ENCODE results near the gene GPR37L1.

The GPR37L1 gene

DNA sequence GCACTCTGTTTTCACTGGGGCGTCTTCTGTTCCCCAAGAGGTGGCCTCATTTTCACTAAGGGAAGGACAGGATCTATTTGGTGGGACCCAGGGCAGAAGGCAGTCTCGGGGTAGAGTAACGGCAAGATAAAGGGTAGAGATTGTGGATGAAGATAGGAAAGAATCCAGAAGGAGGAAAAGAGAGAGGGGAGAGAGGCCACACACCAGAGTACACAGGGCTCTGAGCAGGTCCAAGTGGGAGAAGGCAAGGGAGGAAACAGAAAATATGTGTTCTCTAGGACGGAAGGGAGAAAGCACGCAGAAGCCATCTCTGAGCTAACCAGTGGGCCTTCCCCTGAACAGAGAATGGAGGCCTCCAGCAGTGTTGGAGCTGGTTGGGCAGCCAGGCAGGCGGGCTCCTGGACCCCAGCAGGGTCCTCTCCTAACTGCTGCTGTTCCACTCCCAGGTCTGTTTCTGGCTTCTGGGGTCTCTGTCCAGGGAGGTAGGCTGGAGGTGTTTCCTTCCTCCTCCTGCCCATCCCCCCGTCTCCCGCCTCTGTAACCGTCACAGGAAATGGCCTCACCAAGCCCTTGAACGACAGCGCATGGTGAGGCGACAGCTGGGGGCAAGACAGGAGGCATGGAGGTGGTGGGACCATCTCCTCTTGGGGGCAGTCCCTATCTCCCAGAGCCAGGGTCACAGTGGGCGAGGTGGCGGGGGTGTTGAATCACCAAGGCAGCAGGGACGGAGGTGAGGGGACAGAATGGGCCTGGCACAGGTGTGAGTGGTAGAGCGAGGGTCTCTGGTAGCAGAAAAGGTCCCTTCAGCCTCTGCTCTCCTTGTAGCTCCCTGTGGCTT lies 37.0 kb downstream of the GPR37L1 start:
- H3K4me3 ChIP-seq (ENCODE audit: low read depth in 1 of 2, low read length in 2 of 2) = peak overlapping the region; percentile 19 to 39
- H3K9me3 ChIP-seq (ENCODE audit: control insufficient read depth in 1 of 2, low read length in 2 of 2) = no peaks in the 10 kb centered on the region
- H3K27me3 ChIP-seq (ENCODE audit: low read depth, low read length) = no peaks in the 10 kb centered on the region
- H3K36me3 ChIP-seq (ENCODE audit: control insufficient read depth in 1 of 2, insufficient read depth in 2 of 2, low read length in 2 of 2) = no peaks in the 10 kb centered on the region
- H3K27ac ChIP-seq (ENCODE audit: low read length) = peak overlapping the region; percentile 63
- peaks cover 7% of the 10 kb centered on the region in 2 donors for H3K4me1 ChIP-seq (ENCODE audit: control insufficient read depth in 1 of 2, insufficient read depth in 2 of 2, low read length in 2 of 2)

- Histone ChIP-seq H3K27ac (ENCODE audit: low read length) (peak within 1 kb of the TSS; percentile 63), H3K4me3 (ENCODE audit: low read depth in 1 of 2, low read length in 2 of 2) (peak within 1 kb of the TSS; percentile 19 to 39), H3K27me3 (ENCODE audit: low read depth, low read length) (no peaks in the 10 kb centered on the region), H3K4me1 (ENCODE audit: control insufficient read depth in 1 of 2, insufficient read depth in 2 of 2, low read length in 2 of 2) (peaks cover 0 to 7% of the 10 kb centered on the region in 2 donors), H3K36me3 (ENCODE audit: control insufficient read depth in 1 of 2, insufficient read depth in 2 of 2, low read length in 2 of 2) (no peaks in the 10 kb centered on the region), H3K9me3 (ENCODE audit: control insufficient read depth in 1 of 2, low read length in 2 of 2) (no peaks in the 10 kb centered on the region)
Measured at GRCh38 chr1:202160377-202160940, 37.7 kb downstream of the GPR37L1 start, which contains the start of gene PTPN7. TSS of gene PTPN7 (minus strand) at chr1:202160602. CDS start at chr1:202159402, 1,200 bp downstream.

DNA sequence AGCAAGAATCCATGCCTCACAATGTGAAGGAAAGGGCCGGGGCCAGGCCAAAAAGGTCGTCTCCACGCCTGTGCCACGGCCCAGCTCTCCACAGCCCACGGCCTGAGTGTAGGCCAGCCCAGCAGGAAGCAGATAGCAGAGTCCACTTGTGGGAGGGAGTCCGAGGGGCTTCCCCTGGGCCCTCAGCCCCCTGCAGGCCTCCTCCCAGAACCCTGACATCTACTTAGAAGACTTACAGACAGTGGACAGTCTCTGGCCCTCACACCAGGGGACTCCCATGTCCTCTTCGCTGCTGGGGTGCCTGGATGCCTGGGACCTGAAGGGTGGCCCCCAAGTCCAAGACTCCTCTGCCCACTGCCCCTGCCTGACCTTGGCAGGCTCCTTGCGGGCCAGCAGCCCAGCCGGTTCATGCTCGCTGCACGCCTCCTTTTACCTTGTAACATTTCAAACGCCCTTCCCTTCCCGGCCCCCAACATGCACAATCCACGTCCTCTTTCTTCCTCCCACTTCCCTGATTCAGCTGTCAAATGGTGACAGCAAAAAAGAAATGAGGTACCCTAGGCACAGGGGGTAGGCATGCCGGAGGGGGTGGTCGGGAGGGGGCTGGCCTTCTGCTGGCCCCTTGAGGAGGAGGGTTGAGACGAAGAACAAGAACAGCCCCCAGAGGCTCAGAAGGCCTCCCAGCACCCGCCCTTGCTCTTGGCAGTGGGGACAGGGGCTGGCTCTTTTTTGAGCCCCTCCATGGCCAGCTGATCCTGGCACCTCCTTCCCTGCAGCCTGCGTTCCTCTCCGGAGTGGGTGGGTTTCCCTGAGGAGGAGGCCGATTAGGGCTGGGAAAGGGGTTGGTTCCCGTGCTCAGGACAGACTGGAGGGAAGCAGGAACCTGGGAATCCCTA lies 38.7 kb downstream of the GPR37L1 start:
- no peaks in the 10 kb centered on the region for H3K36me3 ChIP-seq (ENCODE audit: control insufficient read depth in 1 of 2, insufficient read depth in 2 of 2, low read length in 2 of 2)
- no peaks in the 10 kb centered on the region for H3K9me3 ChIP-seq (ENCODE audit: control insufficient read depth in 1 of 2, low read length in 2 of 2)
- H3K4me1 ChIP-seq (ENCODE audit: control insufficient read depth in 1 of 2, insufficient read depth in 2 of 2, low read length in 2 of 2) = peaks cover 0 to 7% of the 10 kb centered on the region in 2 donors
- peak overlapping the region in 1 of 2 donors; percentile 1 for H3K4me3 ChIP-seq (ENCODE audit: low read depth in 1 of 2, low read length in 2 of 2)
- H3K27ac ChIP-seq (ENCODE audit: low read length) = no peak overlapping the region
- H3K27me3 ChIP-seq (ENCODE audit: low read depth, low read length) = no peaks in the 10 kb centered on the region

DNA sequence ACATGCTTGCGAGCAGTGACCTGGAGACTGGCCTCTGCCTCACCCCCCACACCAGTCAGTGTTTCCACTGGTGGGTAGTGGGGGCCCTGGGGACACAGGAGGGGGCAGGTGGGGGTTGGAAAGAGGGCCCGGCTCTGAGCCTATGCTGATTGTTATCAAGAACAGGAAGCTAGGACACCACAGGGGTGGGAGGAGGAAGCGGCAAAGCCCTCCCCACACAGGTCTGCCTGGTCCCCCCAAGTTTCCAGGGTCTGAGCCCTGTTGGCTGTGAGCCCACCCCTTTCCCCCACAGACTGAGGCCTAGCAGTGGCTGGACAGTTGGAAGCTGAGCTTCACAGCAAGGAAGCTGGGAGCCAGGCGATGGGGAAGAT lies 39.3 kb downstream of the GPR37L1 start:
- Histone ChIP-seq H3K4me1 (ENCODE audit: control insufficient read depth in 1 of 2, insufficient read depth in 2 of 2, low read length in 2 of 2) (peaks cover 0 to 7% of the 10 kb centered on the region in 2 donors), H3K27ac (ENCODE audit: low read length) (no peak overlapping the region), H3K36me3 (ENCODE audit: control insufficient read depth in 1 of 2, insufficient read depth in 2 of 2, low read length in 2 of 2) (no peaks in the 10 kb centered on the region), H3K9me3 (ENCODE audit: control insufficient read depth in 1 of 2, low read length in 2 of 2) (no peaks in the 10 kb centered on the region), H3K27me3 (ENCODE audit: low read depth, low read length) (no peaks in the 10 kb centered on the region), H3K4me3 (ENCODE audit: low read depth in 1 of 2, low read length in 2 of 2) (no peak overlapping the region)

DNA sequence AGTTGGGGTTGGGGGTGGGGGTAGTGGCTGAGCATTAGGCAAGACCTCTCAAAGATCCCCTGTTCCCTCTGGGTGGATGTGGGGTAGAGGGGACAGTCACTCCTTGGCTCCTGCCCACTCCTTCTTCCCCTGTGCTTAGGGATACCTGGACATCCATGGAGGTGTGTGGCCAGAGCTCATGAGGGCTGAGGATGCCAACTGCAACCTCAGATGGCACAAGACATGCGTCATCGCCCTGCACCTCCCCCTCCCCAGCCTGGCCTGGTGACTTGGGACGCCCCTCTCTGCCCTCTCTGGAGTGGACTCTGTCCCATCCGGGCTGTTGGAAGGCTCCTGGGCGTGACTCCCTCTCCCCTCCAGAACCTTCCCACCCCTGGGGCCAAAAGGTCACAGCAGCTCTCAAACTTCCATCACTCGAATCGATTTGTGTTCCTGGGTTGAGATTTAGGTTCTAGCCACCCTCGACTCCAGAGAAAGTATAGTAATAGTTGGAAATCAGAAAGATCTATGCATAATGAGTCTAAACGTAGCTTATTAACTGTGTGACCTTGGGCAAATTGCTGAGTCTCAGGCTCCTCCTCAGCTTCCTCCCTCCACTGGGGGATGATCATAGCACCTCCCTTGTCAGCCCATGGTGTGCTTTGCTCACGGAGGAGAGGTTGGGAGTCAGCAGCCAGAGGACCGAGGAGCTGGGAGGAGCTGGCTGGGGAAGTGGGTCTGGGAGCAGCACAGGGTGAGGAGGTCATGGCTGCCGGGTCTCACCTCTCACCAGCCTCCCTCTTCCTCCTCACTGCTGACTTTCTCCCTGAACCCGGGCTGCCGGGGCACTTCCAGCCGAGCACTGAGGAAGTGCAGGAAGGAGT lies 39.9 kb downstream of the GPR37L1 start:
- Histone ChIP-seq H3K36me3 (ENCODE audit: control insufficient read depth in 1 of 2, insufficient read depth in 2 of 2, low read length in 2 of 2) (no peaks in the 10 kb centered on the region), H3K27me3 (ENCODE audit: low read depth, low read length) (no peaks in the 10 kb centered on the region), H3K4me3 (ENCODE audit: low read depth in 1 of 2, low read length in 2 of 2) (no peak overlapping the region), H3K9me3 (ENCODE audit: control insufficient read depth in 1 of 2, low read length in 2 of 2) (no peaks in the 10 kb centered on the region), H3K4me1 (ENCODE audit: control insufficient read depth in 1 of 2, insufficient read depth in 2 of 2, low read length in 2 of 2) (peaks cover under 1 to 7% of the 10 kb centered on the region in 2 donors), H3K27ac (ENCODE audit: low read length) (no peak overlapping the region)

GRCh38 chr1:202163281-202164270 lies 40.9 kb downstream of the GPR37L1 start:
- no peak overlapping the region for H3K27ac ChIP-seq (ENCODE audit: low read length)
- no peaks in the 10 kb centered on the region for H3K9me3 ChIP-seq (ENCODE audit: control insufficient read depth in 1 of 2, low read length in 2 of 2)
- H3K4me3 ChIP-seq (ENCODE audit: low read depth in 1 of 2, low read length in 2 of 2) = no peak overlapping the region
- peaks cover 7% of the 10 kb centered on the region in 2 donors for H3K4me1 ChIP-seq (ENCODE audit: control insufficient read depth in 1 of 2, insufficient read depth in 2 of 2, low read length in 2 of 2)
- no peaks in the 10 kb centered on the region for H3K27me3 ChIP-seq (ENCODE audit: low read depth, low read length)
- no peaks in the 10 kb centered on the region for H3K36me3 ChIP-seq (ENCODE audit: control insufficient read depth in 1 of 2, insufficient read depth in 2 of 2, low read length in 2 of 2)

DNA sequence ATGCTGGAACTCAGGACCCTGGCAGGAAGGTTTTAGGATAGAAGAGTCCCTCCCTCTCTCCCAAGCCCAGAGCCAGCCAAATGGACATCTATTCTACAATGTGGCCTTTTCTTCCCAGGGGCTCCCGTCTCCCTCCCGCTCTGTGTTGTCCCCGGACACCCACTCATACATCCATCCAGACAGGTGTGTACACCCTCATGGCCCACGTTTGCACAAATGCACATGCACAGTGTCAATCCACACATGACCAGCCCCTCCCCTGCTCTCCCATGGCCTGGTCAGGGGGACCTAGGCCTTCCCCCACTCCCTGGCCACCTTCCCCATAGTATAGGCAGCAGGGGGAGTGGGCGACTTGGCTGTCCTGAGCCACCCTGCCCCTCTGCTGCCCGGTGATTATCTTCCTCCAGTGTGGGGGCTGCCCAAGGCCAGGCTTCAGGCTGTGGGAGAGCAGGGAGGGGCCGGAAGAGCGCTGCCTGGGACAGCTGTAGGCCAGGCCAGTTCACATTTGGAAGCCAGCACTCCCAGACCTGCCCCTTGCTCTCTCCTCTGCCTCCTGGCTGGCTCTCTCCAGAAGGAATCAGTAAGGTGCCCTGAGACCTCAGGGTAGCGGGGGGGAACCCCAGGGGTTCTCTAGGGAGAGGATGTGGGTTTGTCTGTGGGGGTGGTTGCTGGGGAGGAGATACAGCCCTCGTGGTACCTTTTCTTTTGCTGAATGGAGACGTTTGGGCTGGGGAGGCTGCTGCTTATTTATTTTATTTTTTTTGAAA lies 41.7 kb downstream of the GPR37L1 start:
- Histone ChIP-seq H3K27ac (ENCODE audit: low read length) (no peak overlapping the region), H3K36me3 (ENCODE audit: control insufficient read depth in 1 of 2, insufficient read depth in 2 of 2, low read length in 2 of 2) (no peaks in the 10 kb centered on the region), H3K27me3 (ENCODE audit: low read depth, low read length) (no peaks in the 10 kb centered on the region), H3K4me3 (ENCODE audit: low read depth in 1 of 2, low read length in 2 of 2) (no peak overlapping the region), H3K4me1 (ENCODE audit: control insufficient read depth in 1 of 2, insufficient read depth in 2 of 2, low read length in 2 of 2) (peaks cover 7% of the 10 kb centered on the region in 2 donors), H3K9me3 (ENCODE audit: control insufficient read depth in 1 of 2, low read length in 2 of 2) (no peaks in the 10 kb centered on the region)

GRCh38 chr1:202165267-202165941 lies 42.7 kb downstream of the GPR37L1 start:
- Histone ChIP-seq H3K4me3 (ENCODE audit: low read depth in 1 of 2, low read length in 2 of 2) (no peak overlapping the region), H3K4me1 (ENCODE audit: control insufficient read depth in 1 of 2, insufficient read depth in 2 of 2, low read length in 2 of 2) (peaks cover 7% of the 10 kb centered on the region in 2 donors), H3K36me3 (ENCODE audit: control insufficient read depth in 1 of 2, insufficient read depth in 2 of 2, low read length in 2 of 2) (no peaks in the 10 kb centered on the region), H3K9me3 (ENCODE audit: control insufficient read depth in 1 of 2, low read length in 2 of 2) (no peaks in the 10 kb centered on the region), H3K27ac (ENCODE audit: low read length) (no peak overlapping the region), H3K27me3 (ENCODE audit: low read depth, low read length) (no peaks in the 10 kb centered on the region)

Measured in muscle layer of duodenum (tissue), 2 donors.